Measurements from ENCODE around the gene APBB1IP. TPM values are rescaled to one million over a fixed set of nuclear protein-coding genes. Genes with fewer than 3 reads are reported as not detected.

APBB1IP gene
- polyA plus RNA-seq, 1 experiment = 0.04 TPM

DNA sequence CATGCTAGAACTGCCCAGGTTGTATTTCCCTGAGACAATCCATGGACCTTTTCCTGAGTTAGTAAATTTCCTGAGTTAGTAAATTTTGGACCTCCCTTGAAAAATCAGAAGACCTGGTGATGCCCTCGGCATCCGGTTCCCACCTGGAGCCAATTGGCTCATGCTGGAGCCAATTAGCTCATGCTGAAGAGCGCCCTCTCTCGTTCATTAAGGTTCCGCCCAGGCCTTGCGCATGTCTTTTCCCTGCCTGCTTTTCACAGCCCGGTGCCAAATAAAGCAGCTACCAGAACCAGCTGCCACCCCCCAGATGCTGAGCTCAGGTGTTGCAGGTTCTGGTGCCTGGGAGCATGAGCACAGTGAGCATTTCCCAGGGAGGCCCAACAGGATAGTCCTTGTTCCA, 96.2 kb downstream of the APBB1IP start:
- POLR2A ChIA-PET = no interaction called here

DNA sequence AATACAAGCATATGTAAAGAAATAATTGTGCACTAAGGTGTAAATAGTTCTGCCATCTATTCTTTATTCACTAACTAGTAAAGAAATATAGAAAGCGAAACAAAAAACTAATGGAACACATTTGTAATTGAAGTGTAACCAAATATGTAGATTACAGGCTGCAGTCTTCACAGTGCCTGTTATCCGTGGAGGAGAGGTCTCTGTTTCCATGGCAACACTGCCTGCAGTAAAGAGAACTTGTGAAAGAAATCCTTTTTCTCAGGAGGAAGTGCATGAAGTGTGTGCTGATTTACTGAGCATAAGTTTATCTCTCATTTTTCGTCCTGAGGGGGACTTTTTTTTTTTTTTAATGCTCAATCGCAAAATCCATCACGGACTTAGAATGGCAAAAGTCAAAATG, 102.5 kb downstream of the APBB1IP start:
- no peak for DNase-seq (ENCODE audit: low read depth, low spot score)
- POLR2A ChIA-PET = no interaction called here
- H3K4me3 ChIP-seq (ENCODE audit: low read depth, low read length) = no peak overlapping the region
- H3K9me3 ChIP-seq (ENCODE audit: control insufficient read depth, insufficient read depth, low read length) = peaks cover 14% of the 10 kb centered on the region
- TF ChIP-seq, protein P1, sequence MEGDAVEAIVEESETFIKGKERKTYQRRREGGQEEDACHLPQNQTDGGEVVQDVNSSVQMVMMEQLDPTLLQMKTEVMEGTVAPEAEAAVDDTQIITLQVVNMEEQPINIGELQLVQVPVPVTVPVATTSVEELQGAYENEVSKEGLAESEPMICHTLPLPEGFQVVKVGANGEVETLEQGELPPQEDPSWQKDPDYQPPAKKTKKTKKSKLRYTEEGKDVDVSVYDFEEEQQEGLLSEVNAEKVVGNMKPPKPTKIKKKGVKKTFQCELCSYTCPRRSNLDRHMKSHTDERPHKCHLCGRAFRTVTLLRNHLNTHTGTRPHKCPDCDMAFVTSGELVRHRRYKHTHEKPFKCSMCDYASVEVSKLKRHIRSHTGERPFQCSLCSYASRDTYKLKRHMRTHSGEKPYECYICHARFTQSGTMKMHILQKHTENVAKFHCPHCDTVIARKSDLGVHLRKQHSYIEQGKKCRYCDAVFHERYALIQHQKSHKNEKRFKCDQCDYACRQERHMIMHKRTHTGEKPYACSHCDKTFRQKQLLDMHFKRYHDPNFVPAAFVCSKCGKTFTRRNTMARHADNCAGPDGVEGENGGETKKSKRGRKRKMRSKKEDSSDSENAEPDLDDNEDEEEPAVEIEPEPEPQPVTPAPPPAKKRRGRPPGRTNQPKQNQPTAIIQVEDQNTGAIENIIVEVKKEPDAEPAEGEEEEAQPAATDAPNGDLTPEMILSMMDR (IDR thresholded peaks at IDR 0.05; ENCODE audit: low read depth, low read length) = no peak
- CTCF ChIA-PET = no interaction called here
- no peak overlapping the region for H3K27ac ChIP-seq (ENCODE audit: low read depth, low read length)
- no peaks in the 10 kb centered on the region for H3K27me3 ChIP-seq (ENCODE audit: control insufficient read depth, insufficient read depth, low read length)

More for the DNA sequence above, 96.2 kb downstream of the APBB1IP start:
- CTCF ChIA-PET = no interaction called here
- TF ChIP-seq, protein P1 (IDR thresholded peaks at IDR 0.05; ENCODE audit: low read depth, low read length) = no peak
- H3K4me3 ChIP-seq (ENCODE audit: low read depth, low read length) = no peak overlapping the region
- no peaks in the 10 kb centered on the region for H3K27me3 ChIP-seq (ENCODE audit: control insufficient read depth, insufficient read depth, low read length)
- H3K27ac ChIP-seq (ENCODE audit: low read depth, low read length) = no peak overlapping the region
- DNase-seq (ENCODE audit: low read depth, low spot score) = no peak
- peaks cover 20% of the 10 kb centered on the region for H3K9me3 ChIP-seq (ENCODE audit: control insufficient read depth, insufficient read depth, low read length)

DNA sequence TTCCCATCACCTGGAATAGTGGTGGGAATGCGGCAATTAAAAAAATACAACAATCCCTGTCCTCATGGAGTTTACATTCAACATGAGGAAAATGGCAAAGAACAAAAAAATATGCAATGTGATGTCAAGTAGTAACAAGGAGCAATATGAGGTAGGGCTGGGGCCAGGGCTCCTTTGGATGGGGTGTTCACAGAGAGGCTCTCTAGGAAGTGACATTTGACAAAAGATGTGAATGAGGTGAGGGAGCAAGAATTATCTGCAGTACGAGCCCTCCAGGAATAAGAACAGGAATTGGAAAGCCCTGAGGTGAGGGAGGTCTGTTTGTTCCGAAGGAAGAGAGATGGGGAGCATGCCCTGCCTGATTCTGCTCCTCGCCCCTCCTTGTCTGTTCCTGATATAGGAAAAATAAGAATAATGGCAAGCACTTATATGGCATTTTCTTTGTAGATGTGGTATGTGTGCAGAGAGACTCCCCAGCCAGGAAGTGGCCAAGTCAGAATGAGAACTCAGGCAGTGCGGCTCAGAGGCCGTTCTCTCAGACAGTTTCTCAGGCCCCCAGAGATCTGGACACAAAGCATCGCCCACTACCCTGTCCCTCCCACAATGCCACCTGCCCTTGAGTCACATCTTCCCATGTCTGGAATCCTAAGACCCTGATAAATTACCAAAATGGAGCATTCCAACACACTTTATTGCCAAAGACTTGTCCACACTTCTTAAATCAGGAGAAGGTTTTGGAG, 105.6 kb downstream of the APBB1IP start:
- TF ChIP-seq, protein P1 (IDR thresholded peaks at IDR 0.05; ENCODE audit: low read depth, low read length) = no peak
- no peak overlapping the region for H3K4me3 ChIP-seq (ENCODE audit: low read depth, low read length)
- no peaks in the 10 kb centered on the region for H3K27me3 ChIP-seq (ENCODE audit: control insufficient read depth, insufficient read depth, low read length)
- no peak for DNase-seq (ENCODE audit: low read depth, low spot score)
- H3K9me3 ChIP-seq (ENCODE audit: control insufficient read depth, insufficient read depth, low read length) = peaks cover 11% of the 10 kb centered on the region; the same call in 1 of the 2 replicates
- CTCF ChIA-PET = no interaction called here
- no peak overlapping the region for H3K27ac ChIP-seq (ENCODE audit: low read depth, low read length)
- POLR2A ChIA-PET = no interaction called here

DNA sequence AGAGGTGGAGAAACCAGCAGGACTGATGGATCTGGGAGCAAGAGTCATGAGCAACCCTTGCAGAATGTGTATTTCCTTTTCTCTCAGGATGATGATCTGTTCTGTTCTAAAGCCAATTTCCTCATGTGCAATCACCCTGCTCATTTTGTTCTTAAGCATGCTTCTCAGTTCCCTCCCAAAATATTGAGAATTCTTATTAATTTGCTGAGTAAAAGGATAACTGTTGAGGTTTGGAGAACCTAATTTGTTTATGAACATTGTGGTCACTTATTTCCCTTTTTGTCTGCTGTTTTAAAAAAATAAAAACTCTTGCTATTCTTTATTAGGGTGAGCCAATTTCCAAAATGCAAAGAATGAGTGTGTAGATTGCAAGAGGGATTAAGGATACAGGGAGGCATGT, 106.8 kb downstream of the APBB1IP start:
- TF ChIP-seq, protein P1 (IDR thresholded peaks at IDR 0.05; ENCODE audit: low read depth, low read length) = no peak
- ChIA-PET CTCF (no interaction called here), POLR2A (no interaction called here)
- no peak overlapping the region for H3K27ac ChIP-seq (ENCODE audit: low read depth, low read length)
- H3K27me3 ChIP-seq (ENCODE audit: control insufficient read depth, insufficient read depth, low read length) = no peaks in the 10 kb centered on the region
- DNase-seq (ENCODE audit: low read depth, low spot score) = no peak
- peaks cover 11% of the 10 kb centered on the region; the same call in 1 of the 2 replicates for H3K9me3 ChIP-seq (ENCODE audit: control insufficient read depth, insufficient read depth, low read length)
- no peak overlapping the region for H3K4me3 ChIP-seq (ENCODE audit: low read depth, low read length)

DNA sequence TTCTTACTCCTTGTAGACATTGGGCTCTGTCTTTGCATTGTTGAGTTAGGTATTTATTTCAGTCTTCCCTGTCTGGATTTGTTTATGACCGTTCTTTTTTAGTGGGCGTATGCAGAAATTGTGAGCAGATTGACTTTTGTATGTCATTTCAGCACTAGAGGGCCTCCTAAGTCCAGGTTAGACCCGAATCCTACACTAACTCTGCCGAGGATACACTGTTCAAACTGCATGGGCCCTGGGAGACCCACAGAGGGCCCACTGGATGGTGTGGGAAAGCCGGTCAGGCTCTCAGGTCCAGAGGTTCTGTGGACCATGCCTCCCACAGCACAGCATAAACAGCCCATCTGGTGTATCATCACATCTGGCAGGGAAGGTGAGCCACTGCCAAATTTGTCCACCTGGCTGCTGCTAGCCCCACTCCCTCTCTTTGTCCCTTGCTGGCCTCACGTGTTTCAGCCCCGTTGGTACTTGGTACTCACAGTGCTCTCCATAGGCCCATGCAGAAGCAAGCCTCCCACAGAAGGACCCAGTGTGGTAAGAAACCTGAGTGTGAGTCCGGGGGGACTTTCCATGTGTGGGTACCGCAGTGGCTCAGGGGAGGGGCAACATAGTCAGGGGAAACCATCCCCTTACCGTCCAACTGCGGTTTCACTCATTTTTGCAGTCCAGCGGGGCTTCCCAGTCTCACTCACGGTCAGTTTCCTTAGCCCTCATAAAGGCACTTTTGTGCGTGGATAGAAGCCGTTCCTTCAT, 112.8 kb downstream of the APBB1IP start:
- Histone ChIP-seq H3K27me3 (ENCODE audit: control insufficient read depth, insufficient read depth, low read length) (no peaks in the 10 kb centered on the region), H3K9me3 (ENCODE audit: control insufficient read depth, insufficient read depth, low read length) (peaks cover 8% of the 10 kb centered on the region), H3K27ac (ENCODE audit: low read depth, low read length) (no peak overlapping the region), H3K4me3 (ENCODE audit: low read depth, low read length) (no peak overlapping the region)
- ChIA-PET POLR2A (no interaction called here), CTCF (interaction anchor here (0.8 kb wide), 1 partner anchor 8 kb away, joined by 3 read pairs; no protein-coding TSS in a partner anchor)
- no peak for DNase-seq (ENCODE audit: low read depth, low spot score)
- TF ChIP-seq, protein P1 (IDR thresholded peaks at IDR 0.05; ENCODE audit: low read depth, low read length) = no peak
